ENCODE data around the gene RBCK1.

GRCh38 chr20:427401-427800, 19.3 kb downstream of the RBCK1 start:
- TF ChIP-seq CTCF (IDR thresholded peaks at IDR 0.05; ENCODE audit: low read length) (no peak), EZH2phosphoT487 (IDR thresholded peaks at IDR 0.05; ENCODE audit: low read length) (no peak), EZH2 (optimal IDR thresholded peaks at IDR 0.05; ENCODE audit: low read depth, low read length) (no peak)
